Measurements from ENCODE around the gene EGFL7. TPM values are rescaled to one million over a fixed set of nuclear protein-coding genes. Genes with fewer than 3 reads are reported as not detected.

The EGFL7 gene
- total RNA-seq, 1 experiment from 2014 or later, result 38.0 TPM

DNA sequence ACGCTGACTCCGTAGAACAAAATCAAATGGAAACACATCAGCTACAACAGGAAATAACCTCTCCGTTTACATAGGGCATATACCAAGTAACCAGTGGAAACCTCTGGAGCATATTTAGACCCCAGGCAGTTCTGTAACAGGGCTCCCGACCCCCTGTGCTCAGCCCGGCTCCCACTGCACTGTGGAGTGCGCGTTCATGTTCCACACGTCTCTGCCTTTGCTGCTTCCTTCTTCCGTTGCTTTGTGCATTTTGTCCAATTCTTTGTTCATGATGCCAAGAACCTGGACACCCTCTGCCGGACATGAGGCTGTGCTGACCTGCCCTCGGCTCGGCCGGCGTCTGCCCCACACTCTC is 30.4 kb downstream of the EGFL7 start:
- no peak overlapping the region for H2BK120ac ChIP-seq (ENCODE audit: low read depth, low read length, poor library complexity, severe bottlenecking)
- no peak overlapping the region for H3K23ac ChIP-seq (ENCODE audit: insufficient read length, low read depth, low read length)
- Mint-ChIP-seq H3K27me3 (ENCODE audit: low read depth) (peaks cover 27% of the 10 kb centered on the region), H3K4me3 (no peak overlapping the region), H3K27ac (peak overlapping the region in 1 of 3 experiments; percentile 40; a peak in 2 of 7 replicates), H3K36me3 (ENCODE audit: insufficient read depth in 1 of 3, low read depth in 3 of 3) (no peaks in the 10 kb centered on the region), H3K9me3 (no peaks in the 10 kb centered on the region; a peak in 1 of 5 replicates), H3K4me1 (peaks cover 4 to 28% of the 10 kb centered on the region in 2 experiments)
- no peak overlapping the region for H3K14ac ChIP-seq (ENCODE audit: insufficient read depth, low read length)
- no peaks in the 10 kb centered on the region for H3K9me3 ChIP-seq (ENCODE audit: control insufficient read depth, low read depth, low read length)
- no peak overlapping the region for H2BK20ac ChIP-seq (ENCODE audit: low read depth, low read length, poor library complexity, severe bottlenecking)
- no peak overlapping the region for H3K27ac ChIP-seq (ENCODE audit: insufficient read length, low read depth, low read length)
- H3K4me2 ChIP-seq (ENCODE audit: insufficient read depth, insufficient read length, low read length), result no peak overlapping the region
- no peak overlapping the region for H3K18ac ChIP-seq (ENCODE audit: insufficient read length, low read depth, low read length)
- no peak overlapping the region for H4K5ac ChIP-seq (ENCODE audit: insufficient read length, low read depth, low read length)
- no peaks in the 10 kb centered on the region for H4K20me1 ChIP-seq (ENCODE audit: control insufficient read depth, insufficient read depth, insufficient read length)
- no CpG with 5 or more reads among the region's 14 CpGs for WGBS (ENCODE audit: extremely low coverage, insufficient read length, low lambda C conversion rate)
- no peak overlapping the region for H2AFZ ChIP-seq (ENCODE audit: low read length)
- no peak for DNase-seq
- TF ChIP-seq, protein P1, sequence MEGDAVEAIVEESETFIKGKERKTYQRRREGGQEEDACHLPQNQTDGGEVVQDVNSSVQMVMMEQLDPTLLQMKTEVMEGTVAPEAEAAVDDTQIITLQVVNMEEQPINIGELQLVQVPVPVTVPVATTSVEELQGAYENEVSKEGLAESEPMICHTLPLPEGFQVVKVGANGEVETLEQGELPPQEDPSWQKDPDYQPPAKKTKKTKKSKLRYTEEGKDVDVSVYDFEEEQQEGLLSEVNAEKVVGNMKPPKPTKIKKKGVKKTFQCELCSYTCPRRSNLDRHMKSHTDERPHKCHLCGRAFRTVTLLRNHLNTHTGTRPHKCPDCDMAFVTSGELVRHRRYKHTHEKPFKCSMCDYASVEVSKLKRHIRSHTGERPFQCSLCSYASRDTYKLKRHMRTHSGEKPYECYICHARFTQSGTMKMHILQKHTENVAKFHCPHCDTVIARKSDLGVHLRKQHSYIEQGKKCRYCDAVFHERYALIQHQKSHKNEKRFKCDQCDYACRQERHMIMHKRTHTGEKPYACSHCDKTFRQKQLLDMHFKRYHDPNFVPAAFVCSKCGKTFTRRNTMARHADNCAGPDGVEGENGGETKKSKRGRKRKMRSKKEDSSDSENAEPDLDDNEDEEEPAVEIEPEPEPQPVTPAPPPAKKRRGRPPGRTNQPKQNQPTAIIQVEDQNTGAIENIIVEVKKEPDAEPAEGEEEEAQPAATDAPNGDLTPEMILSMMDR (conservative IDR thresholded peaks at IDR 0.05), result no peak
- no peak overlapping the region for H2BK12ac ChIP-seq (ENCODE audit: insufficient read length, low read depth, low read length)
- H3K4me1 ChIP-seq (ENCODE audit: insufficient read depth, low read length), result no peaks in the 10 kb centered on the region
- no peak overlapping the region for H4K8ac ChIP-seq (replicated peaks; ENCODE audit: insufficient read length, low read depth, low read length)
- H2AK5ac ChIP-seq (ENCODE audit: insufficient read length, low read length), result no peak overlapping the region
- no peaks in the 10 kb centered on the region for H3K27me3 ChIP-seq (ENCODE audit: insufficient read depth, low read length)
- no peak overlapping the region for H2BK5ac ChIP-seq (ENCODE audit: insufficient read length, low read length)
- no peaks in the 10 kb centered on the region for H3K79me1 ChIP-seq (ENCODE audit: insufficient read depth, low read depth, low read length, poor library complexity, severe bottlenecking)
- H3K79me2 ChIP-seq (ENCODE audit: insufficient read depth, low read length), result no peaks in the 10 kb centered on the region
- H3T11ph ChIP-seq (ENCODE audit: low read length), result no peak overlapping the region
- no peaks in the 10 kb centered on the region for H3K23me2 ChIP-seq (ENCODE audit: insufficient read length, low read depth, low read length, poor library complexity, severe bottlenecking)
- no peak overlapping the region for H3K4ac ChIP-seq (ENCODE audit: low read depth, low read length)
- H4K91ac ChIP-seq (ENCODE audit: insufficient read length, low read depth, low read length), result no peak overlapping the region
- H3K9ac ChIP-seq (ENCODE audit: extremely low read depth, insufficient read length, low read length), result no peak overlapping the region
- no peak overlapping the region for H3K56ac ChIP-seq (ENCODE audit: insufficient read length, low read depth, low read length)
- H2BK15ac ChIP-seq (ENCODE audit: low read depth, low read length), result no peak overlapping the region

Data from H9 (cell line).